Amniotic stem cell (primary cell): ENCODE measurements around the gene PPM1K.

ENCODE experiments used
- DNase-seq: peaks from one replicate; lab custom pipeline; 2025; lab: John Stamatoyannopoulos, UW

Gene PPM1K

GRCh38 chr4:88276952-88277710 lies 7.2 kb downstream of the PPM1K start:
- DNase-seq, result no peak

GRCh38 chr4:88275949-88276515 lies 8.3 kb downstream of the PPM1K start:
- no peak for DNase-seq

- no peak for DNase-seq
These were observed 8.8 kb downstream of the PPM1K start for GRCh38 chr4:88275516-88275915.

GRCh38 chr4:88268913-88269312 lies 15.4 kb downstream of the PPM1K start:
- DNase-seq, result no peak

GRCh38 chr4:88264336-88264735 lies 20.0 kb downstream of the PPM1K start:
- DNase-seq, result no peak

GRCh38 chr4:88257726-88258125 lies 26.6 kb downstream of the PPM1K start:
- no peak for DNase-seq

GRCh38 chr4:88255111-88255510 lies 29.2 kb downstream of the PPM1K start:
- DNase-seq, result no peak

- DNase-seq, result no peak
These were observed 32.4 kb downstream of the PPM1K start for GRCh38 chr4:88251924-88252323.

GRCh38 chr4:88247148-88247547 lies 37.2 kb downstream of the PPM1K start:
- no peak for DNase-seq

GRCh38 chr4:88246600-88246999 lies 37.8 kb downstream of the PPM1K start:
- DNase-seq, result no peak

- DNase-seq, result no peak
These were observed 39.4 kb downstream of the PPM1K start for GRCh38 chr4:88244816-88245579.

- no peak for DNase-seq
These were observed 40.3 kb downstream of the PPM1K start for GRCh38 chr4:88244056-88244455.

- DNase-seq, result no peak
These were observed 42.2 kb downstream of the PPM1K start for GRCh38 chr4:88242144-88242543.

- no peak for DNase-seq
These were observed 44.1 kb downstream of the PPM1K start for GRCh38 chr4:88240297-88240714.

GRCh38 chr4:88230969-88231771 lies 53.2 kb downstream of the PPM1K start:
- no peak for DNase-seq

GRCh38 chr4:88230461-88230891 lies 53.9 kb downstream of the PPM1K start:
- no peak for DNase-seq

- DNase-seq, result no peak
These were observed 56.6 kb downstream of the PPM1K start for GRCh38 chr4:88227734-88228133.

GRCh38 chr4:88226143-88226542 lies 58.2 kb downstream of the PPM1K start:
- DNase-seq, result no peak

- no peak for DNase-seq
These were observed 58.9 kb downstream of the PPM1K start for GRCh38 chr4:88225232-88226105.

- DNase-seq, result no peak
These were observed 60.8 kb downstream of the PPM1K start for GRCh38 chr4:88223516-88223915.

GRCh38 chr4:88219099-88219498 lies 65.3 kb downstream of the PPM1K start:
- DNase-seq, result peak; percentile 3
